GM18517 (cell line): Measurements from ENCODE around the gene SLC16A6.
A peak's percentile ranks its signal among the peaks of the same experiment; 100 is the strongest.
"Not testable (repeated sequence)": the region's sequence is repeated elsewhere in the genome, so short reads cannot be mapped to it uniquely, and the experiment has no call there.

Experiments
- ATAC-seq: cut with Tn5 transposase; IDR thresholded peaks from one replicate; pipeline ENCODE4 v1.9.1; 2021; ENCODE audit warnings: mild to moderate bottlenecking, moderate library complexity; ENCODE audit not compliant: unreplicated experiment

SLC16A6 gene

DNA sequence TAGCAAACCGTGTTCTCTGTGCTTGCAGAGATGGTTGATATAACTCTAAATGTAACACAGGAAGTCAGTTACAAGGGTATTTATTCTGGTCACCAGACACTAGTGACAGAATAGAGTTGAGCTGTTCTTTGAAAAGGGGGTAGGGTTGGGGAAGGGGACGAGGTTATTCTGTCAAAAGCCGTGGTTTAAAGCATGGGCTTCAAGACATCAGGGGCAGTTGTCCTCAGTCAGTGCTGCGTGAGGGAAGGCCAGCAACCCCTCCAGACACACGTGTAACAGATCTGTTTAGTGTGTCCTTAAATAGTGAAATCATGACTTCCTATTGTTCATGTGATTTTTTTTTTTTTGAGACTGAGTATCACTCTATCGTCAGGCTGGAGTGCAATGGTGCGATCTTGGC lies 37.5 kb downstream of the SLC16A6 start:
- not testable (repeated sequence) for ATAC-seq

DNA sequence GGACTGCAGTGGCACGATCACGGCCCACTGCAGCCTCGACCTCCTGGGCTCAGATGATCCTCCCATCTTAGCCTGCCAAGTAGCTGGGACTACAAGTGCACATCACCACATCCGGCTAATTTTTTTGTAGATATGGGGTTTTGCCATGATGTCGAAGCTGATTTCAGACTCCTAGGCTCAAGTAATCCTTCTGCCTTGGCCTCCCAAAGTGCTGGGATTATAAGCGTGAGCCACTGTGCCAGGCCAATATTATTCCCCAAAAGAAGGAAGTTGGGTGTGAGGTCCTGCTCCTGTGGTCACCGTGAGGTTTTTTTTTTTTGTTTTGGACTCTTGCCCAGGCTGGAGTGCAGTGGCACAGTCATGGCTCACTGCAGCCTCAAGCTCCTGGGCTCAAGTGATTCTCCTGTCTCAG lies 41.6 kb downstream of the SLC16A6 start:
- no peak for ATAC-seq

DNA sequence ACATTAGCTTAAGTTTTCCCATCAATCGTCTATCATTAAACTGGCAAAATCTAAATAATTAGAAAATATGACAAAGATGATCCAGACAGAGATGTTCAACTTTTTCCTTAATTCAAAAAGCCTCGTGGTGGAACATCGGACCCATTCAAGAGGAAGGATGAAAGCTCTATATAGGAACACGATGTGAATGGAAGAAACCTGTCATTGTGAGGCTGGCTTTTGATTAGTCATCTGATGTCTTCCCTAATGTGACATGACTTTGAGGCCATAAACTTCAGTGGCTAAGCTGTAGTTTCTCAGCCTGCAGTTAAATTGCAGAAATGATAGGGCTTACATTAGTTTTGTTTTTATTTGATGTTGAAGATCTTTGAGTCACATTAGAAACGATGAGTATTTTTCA lies 42.0 kb downstream of the SLC16A6 start:
- ATAC-seq, result no peak

DNA sequence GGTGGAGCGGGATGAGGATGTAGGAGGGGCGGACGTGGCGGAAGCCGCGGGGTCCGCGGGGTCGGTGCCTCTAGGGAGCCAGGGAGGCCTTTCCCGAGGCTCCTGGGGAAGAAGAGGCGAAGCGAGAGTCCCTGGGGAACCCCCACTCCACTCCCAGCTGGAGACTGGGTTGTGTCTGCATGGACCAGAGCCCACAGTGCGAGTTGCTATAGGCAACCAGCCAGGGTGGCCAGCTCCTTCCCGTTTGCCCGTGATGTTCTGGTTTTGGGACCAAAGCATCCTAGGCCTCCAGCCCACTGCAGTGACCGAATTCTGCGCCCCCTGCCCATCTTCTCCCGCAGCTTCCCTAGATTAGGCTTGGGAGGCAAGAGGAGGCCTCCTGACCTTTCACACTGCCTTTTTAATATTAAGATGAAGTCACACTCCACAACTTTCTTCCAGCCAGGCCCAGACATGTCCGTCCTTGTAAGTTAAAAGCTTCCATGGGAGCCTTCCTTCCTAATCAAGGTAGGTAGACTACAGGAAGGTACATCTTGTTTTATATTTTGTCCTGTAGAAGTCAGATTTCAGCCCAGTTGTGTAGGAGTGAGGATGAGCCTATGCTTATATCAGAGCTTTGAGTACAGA lies 42.6 kb downstream of the SLC16A6 start:
- peak; percentile 32 for ATAC-seq

DNA sequence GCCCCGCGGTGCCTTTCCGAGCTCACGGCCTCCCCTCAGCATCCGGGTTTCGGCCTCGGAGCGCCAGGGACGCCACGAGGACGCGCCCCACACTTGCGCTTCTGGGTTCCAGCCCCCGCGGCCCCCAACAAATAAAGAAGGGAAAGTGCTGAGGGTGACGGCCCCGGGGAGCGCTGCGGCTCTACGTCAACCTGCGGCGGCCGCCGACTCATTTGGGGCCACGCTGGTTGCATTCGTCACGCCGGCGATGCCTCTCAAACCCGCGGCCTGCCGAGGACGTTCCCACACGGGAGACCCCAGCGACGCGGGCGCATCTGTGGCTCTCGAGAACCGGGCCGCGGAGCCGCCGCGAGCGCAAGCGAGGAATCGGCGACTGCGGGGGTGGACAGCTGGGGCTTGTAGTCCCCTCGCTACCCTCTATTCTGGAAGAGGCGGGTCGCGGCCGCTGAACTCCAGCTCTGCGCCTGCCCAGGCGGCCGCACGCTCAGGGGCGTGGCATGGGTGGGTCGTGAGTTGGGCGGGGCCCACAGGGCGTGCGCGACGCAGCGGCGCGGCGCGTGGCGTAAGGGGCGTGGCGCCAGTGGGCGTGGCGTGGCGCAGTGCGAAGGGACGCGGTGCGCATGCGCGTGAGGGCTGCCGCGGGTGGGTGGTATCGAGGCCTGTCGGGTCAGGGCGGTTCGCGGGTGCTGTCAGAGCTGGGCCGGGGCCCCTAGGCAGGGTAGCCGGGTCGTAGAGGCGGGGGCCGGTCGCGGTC lies 43.3 kb downstream of the SLC16A6 start, which contains the start of gene AMZ2:
Gene AMZ2 (plus strand): TSS at position 599 of the 754 bp plus-strand sequence. CDS start 2,145 bp downstream, outside the sequence.
- ATAC-seq, result peak; percentile 84

DNA sequence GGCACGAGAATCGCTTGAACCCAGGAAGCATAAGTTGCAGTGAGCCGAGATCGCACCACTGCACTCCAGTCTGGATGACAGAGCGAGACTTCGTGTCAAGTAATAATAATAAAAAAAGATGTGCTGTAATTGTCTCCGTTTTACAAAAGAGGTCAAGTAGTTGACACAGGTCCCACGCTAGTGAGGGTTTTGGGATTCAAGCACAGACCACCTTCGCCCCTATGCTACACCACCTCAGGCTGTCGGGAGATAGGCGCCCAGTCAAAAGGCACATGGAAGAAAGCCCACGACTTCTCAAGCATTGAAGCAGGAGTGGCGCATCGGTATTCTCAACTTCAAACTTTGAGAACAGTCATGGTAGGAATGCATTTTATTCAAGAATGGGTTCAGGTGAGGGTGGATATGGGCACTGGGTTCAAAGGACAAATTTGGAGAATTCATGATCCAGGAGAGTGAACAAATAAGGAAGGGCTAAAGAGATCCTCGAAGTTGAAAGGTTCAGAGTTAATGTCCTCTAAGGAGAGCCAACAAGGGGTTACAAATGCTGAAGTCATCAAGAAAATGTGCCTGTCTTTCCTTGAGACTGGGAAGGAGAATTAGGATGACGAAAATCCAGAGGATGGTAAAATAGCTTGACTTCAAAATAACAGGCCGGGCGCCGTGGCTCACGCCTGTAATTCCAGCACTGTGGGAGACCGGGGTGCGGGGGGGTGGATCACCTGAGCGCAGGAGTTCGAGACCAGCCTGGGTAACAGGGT lies 44.5 kb downstream of the SLC16A6 start:
- ATAC-seq, result no peak

DNA sequence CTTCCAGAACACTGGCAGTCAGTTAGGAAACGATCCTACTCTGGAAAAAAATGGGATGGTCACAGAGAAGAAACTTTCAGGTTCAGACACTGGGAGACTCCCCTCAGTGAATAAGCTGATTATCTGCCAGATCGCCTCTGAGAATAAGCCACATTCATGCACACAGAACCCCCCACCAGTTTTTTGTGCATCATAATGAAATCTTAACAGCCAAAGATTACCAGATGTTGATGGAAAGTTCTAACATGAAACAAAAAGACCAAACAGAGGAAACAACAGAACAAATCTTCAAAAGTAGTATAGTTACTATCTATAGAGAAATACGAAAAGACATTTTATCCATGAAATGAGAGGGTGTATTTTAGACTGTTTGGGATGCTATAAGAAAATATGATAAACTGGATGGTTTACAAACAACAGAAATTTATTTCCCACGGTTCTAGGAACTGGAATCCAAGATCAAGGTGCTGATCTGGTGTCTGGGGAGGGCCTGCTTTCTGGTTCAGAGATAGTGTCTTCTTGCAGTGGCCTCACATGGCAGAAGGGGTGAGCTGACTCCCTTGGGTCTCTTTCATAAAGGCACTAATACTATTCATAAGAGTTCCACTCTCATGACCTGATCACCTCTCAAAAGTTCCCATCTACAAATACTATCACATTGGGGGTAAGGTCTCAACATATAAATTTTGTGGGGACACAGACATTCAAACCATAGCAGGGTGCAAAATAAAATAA lies 51.1 kb downstream of the SLC16A6 start:
- ATAC-seq, result no peak

DNA sequence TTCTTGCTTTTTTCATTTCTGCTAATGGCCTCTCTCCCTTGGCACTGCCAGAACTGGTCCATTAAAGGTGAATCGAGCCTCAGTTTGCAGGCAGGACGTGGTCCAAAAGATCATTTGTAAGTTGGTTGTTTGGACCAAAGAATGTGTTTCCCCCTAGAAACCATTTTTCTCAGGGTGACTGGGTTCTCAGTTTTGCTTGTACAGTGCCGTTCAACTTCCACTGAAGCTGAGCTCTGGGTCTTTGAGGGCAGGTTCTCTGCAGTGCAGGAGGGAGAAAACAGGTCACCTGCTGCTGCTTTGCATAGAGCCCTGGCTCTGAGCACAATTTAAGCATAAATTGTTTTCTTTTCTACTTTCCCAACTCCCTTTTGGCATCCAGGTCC lies 52.1 kb downstream of the SLC16A6 start:
- no peak for ATAC-seq

DNA sequence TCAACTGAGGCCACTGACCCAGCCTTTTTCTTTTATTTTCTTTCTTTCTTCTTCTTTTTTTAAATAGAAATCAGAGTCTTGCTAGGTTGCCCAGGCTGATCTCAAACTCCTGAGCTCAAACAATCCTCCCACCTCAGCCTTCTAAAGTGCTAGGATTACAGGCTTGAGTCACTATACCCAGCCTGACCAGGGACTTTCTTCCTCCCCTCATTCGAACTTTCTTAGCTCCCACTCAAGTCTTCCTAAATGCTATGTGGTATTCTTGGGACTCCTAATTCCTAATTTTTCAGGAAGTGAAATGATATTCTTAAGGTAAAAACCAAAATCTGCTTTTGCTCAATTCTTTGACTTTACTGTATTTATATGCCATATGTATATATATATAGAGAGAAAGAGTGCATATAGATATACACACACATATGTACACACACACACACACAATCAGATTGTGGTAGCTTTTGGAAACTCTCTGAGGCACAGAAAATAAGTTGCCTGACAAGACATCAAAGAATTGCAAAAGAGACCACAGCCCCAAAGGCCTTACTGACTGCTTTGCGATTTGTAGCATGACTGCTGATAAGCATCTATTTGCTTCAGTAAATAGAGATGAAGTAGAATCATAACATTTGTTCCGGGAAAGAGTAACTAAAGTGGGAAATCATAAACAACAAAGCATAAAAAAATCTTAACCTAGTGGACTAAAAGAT lies 52.6 kb downstream of the SLC16A6 start:
- peak; percentile 9 for ATAC-seq

DNA sequence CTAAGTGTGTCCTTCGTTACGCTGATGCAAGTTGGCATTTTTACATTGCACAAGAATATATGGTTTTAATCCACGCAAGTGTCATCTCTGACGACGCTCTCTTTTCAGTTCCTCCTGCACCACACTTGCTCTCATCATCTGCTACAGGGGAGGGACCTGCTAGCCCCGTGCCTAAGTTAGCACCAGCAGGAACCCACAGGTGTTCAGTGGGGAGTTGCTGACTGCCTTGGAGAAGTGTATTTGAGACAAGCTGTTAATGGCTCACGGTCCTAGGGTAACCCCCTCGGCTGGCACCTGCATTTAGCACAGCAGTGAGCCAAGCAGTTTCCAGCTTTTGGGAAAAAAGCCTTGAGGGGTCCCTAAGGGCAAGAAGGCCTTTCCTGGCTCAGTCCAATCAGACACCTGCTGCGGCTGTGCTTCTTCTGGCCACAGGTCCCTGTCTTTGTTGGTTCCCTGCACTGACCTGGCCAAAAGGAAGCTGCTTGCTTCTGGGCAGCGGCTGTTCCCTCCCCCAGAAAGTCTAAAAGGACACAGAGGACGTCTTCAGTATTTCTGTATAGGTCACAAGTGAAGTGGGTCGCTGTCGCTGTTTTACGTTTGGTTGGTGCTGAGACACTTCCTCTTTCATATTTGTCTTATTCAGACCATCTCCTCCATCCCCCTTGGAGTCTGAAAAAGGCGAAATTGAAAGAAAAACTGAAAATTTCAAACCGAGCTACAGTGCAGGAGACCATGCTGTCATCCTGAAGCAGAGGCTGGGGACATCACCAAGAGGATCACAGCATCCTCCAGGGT lies 53.4 kb downstream of the SLC16A6 start:
- peak; percentile 80 for ATAC-seq

DNA sequence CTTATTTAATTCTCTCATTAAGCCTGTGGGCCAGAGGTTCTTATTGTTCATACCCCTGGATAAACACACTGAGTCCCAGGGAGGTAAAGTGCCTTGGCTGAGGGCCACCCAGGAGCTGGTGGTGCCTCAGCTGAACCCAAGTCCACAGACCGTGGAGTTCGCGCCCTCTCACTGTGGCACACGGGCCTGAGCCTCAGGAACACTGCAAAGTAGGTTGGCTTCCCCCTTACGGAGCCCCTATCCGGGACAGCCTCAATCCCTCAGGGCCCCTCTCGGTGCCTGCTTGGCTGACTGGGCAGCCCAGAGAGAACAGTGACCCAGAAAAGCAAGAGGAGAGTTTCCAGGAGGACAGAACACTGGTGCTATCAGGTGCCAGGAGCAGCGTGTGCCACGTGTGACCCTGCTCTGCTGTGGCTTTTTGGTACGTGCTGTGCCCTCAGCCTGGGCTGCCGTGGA lies 55.6 kb downstream of the SLC16A6 start:
- not testable (repeated sequence) for ATAC-seq

DNA sequence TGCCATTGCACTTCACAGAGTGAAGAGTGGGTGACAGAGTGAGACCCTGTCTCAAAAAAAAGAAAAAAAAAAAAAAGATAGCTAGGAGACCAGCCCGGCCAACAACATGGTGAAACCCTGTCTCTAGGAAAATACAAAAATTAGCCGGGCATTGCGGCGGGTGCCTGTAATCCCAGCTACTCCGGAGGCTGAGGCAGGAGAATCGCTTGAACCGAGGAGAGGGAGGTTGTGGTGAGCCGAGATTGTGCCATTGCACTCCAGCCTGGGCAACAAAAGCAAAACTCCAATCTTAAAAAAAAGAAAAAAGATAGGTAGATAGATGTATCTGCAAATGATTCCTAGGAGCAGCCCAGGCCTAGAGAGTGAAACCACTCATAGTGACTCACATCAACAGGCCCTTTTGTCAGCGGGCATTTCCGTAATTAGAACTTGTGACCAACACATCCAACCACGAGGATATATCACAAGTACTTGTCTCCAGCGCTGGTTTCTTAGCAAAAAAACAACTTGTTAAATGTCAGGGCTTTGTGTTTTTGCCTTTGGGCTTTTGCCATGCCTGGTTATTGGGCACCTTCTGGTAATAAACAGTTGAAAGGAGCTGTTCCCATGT lies 56.1 kb downstream of the SLC16A6 start:
- ATAC-seq, result not testable (repeated sequence)

DNA sequence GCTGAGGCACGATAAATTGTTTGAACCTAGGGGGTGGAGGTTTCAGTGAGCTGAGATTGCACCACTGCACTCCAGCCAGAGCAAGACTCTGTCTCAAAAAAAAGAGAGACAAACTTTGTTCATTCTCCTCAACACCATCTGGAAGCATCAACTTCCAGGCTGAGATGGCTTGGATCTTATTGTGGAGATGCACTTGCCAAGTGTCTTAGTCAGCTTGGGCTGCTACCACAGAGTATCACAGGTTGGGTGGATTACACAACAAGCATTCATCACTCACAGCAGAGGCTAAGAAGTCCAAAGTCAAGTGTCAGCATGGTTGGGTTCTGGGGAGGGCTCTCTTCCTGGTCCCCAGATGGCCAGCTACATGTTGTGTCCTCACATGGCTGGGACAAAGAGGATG lies 58.2 kb downstream of the SLC16A6 start:
- ATAC-seq, result not testable (repeated sequence)

DNA sequence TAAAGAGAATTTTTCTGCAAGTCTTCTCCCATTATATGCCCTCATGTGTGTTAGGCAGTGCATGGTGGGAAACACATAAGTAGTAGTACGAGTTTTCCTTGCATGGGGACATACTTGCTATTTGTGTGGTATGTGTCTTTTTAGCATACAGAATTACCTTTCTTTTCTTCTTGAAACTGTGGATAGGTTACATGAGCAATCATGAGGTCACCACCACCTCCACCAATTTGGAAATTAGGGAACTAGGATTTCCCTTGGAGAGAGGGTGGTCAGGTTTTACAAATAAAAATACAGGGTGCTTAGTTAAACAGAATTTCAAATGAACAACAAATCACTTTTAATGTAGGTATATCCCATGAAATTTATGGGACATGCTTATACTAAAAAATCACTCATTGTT lies 59.4 kb downstream of the SLC16A6 start:
- no peak for ATAC-seq

DNA sequence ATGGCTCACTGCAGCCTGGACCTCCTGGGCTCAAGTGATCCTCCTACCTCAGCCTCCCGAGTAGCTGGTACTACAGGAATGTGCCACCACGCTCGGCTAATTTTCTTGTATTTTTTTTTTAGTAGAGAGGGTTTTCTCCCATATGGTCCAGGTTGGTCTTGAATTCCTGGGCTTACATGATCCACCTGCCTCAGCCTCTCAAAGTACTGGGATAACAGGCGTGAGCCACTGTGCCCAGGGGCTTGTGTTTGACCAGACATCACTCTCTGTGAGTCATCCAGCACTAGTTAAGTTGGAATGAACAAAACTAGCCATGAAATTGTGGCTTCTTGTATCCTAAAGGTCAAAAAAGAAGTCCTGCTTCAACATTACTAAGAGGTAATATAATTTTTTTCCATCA lies 59.8 kb downstream of the SLC16A6 start:
- not testable (repeated sequence) for ATAC-seq

DNA sequence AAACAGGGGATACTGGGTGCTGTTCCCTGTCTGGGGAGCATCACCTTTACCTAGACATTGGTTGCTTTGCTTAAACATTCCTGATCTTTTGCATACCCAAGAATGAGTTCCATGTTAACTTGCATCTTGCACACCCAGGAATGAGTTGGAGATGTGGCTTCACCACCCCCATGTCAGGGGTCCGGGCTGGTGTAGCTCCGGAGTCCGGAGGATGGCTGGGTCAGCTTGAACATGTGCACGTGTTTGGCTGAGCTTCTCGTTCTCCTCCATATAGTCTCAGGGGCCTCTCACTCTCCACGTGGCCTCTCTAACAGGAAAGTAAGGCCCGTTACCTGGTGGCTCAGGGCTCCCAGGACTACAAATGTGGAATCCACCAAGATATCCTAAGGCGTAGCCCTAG lies 61.3 kb downstream of the SLC16A6 start:
- no peak for ATAC-seq

DNA sequence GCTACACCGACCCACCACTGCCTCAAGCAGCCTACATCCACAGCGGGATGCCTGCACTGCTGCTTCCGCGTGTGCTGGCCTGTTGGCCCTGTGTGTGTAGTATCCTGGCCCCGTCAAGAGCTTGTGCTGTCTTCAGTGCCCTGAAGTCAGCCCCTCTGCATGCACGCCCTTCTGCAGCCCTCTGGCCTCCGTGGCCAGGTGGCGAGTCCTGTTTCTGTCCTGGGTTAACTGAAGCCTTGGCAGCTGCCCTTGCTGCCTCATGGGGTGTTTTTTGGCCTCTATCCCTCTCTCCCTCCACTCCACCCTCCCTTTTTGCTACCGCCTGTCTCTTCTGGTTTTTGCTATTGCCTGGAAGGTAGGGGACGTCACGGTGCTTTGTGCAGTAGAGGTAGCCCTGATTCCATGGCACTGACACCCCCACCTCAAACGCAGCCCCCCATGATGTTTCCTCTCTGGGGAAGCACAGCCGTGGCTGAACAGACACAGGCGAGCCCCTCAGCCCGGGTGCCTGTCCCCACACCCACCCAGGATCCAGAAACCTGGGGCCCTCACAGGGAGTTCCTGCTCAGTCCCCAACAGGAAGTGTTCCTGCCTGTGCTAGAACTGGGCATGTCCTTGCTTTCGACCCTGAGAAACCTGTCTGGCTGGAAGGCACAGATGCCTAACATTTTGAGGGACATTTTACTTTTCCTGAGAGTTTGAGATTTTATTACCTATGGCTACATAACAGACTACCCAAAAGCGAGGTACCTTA lies 61.9 kb downstream of the SLC16A6 start:
- ATAC-seq, result no peak

DNA sequence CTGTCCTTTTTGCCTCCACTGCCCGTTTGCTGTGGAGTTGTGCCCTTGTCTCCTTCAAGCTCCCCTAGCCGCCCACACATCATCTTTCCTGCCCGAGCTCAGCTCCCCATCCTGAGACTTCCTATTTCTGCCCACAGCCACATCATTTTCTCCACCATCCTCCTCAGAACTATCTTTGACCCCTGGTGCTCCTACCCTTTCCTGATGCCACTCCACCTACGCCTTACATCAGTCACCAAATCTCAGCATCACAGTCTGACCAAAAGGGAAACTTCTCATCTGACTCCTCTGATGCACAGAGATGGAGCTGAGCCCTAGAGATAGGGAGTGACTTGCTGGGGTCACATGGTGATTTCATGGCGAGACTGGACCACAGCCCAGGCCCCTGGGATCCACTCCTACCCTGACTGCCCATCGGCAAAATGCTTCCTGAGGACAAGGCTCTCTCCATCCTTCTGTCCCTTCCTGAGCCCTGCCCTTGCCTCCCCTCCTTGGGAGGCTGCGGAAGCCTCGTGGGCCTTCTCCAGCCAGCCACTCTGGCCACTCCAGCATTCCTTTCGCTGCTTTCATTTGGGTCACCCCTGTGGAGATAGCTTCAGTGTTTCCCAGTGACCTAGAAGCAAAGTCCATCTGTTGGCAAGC lies 62.8 kb downstream of the SLC16A6 start:
- ATAC-seq, result not testable (repeated sequence)
